Endothelial cell of umbilical vein (primary cell): ENCODE data around the gene CNDP2. TPM values are rescaled to one million over a fixed set of nuclear protein-coding genes. Genes with fewer than 3 reads are reported as not detected.

Experiments
- BruUV-seq: library from RNA; stranded (reverse); fragments of 400-500 nt; replicated peaks from 2 replicates; lab custom pipeline; 2021; lab: Mats Ljungman, UMichigan
- CTCF ChIA-PET: fragments of 300-600, 350-600 bp; sonication (Branson Sonifier 250); formaldehyde crosslinking; loops from one replicate; lab custom pipeline; 2021; ENCODE audit warnings: antibody characterized with exemption, inconsistent platforms; lab: Charles Lee
- POLR2A ChIA-PET: fragments of 300-600, 350-600 bp; sonication (Branson Sonifier 250); formaldehyde crosslinking; loops from one replicate; lab custom pipeline; 2021; ENCODE audit warnings: antibody characterized with exemption, inconsistent platforms; lab: Charles Lee
- DNase-seq: peaks from one replicate; pipeline ENCODE4 v3.0.0-alpha.2; 2011; ENCODE audit warnings: low read depth, low spot score
- FAIRE-seq: peaks from 2 replicates; lab custom pipeline; 2011; peaks lifted over from hg19 to GRCh38; lab: Jason Lieb, UNC
- H2AFZ ChIP-seq: 2 replicates; pipeline ENCODE4 v1.6.0; 2012; ENCODE audit warnings: low read depth, low read length, control low read depth, inconsistent platforms
- H3K27ac ChIP-seq: 2 replicates; pipeline ENCODE4 v1.5.1; 2011; ENCODE audit warnings: low read depth, mild to moderate bottlenecking, control low read depth, low read length, moderate library complexity; ENCODE audit not compliant: insufficient read depth
- H3K27me3 ChIP-seq, 2 experiments: 2 replicates each; pipeline versions ENCODE4 v1.6.0 to v1.6.1; 2011; ENCODE audit warnings: low read length in 2 of 2, mixed read lengths in 1 of 2; ENCODE audit not compliant: control insufficient read depth in 2 of 2, insufficient read depth in 2 of 2
- H3K36me3 ChIP-seq, 2 experiments: 2 replicates in 1 of 2; 3 replicates in 1 of 2; pipeline ENCODE4 v1.5.1; 2011; ENCODE audit warnings: low read length in 2 of 2, mild to moderate bottlenecking in 1 of 2, moderate library complexity in 1 of 2; ENCODE audit not compliant: control insufficient read depth in 2 of 2, insufficient read depth in 2 of 2; ENCODE audit errors: extremely low read depth in 1 of 2
- H3K4me1 ChIP-seq: 3 replicates; pipeline ENCODE4 v1.5.1; 2011; ENCODE audit warnings: mild to moderate bottlenecking, low read length; ENCODE audit not compliant: control insufficient read depth, insufficient read depth; ENCODE audit errors: extremely low read depth
- H3K4me2 ChIP-seq: 2 replicates; pipeline ENCODE4 v1.6.1; 2011; ENCODE audit warnings: low read length, control low read depth, mixed read lengths; ENCODE audit not compliant: insufficient read depth
- H3K4me3 ChIP-seq, 3 experiments: fragments of 200-600 bp in 1 of 3; sonication (generic), shearing (Covaris generic) in 1 of 3; replicated peaks in 1 of 3; 2 replicates each; pipeline ENCODE4 v1.5.1; 2011 to 2016; ENCODE audit warnings: control low read depth in 3 of 3, low read length in 3 of 3, mild to moderate bottlenecking in 2 of 3, inconsistent platforms in 1 of 3, low read depth in 1 of 3, moderate library complexity in 1 of 3; ENCODE audit not compliant: insufficient read depth in 1 of 3
- H3K79me2 ChIP-seq: 2 replicates; pipeline ENCODE4 v1.6.0; 2012; ENCODE audit warnings: low read length, inconsistent platforms; ENCODE audit not compliant: control insufficient read depth, insufficient read depth
- H3K9ac ChIP-seq: replicated peaks from 2 replicates; pipeline ENCODE3; 2011; ENCODE audit warnings: low read length, control low read depth; ENCODE audit not compliant: insufficient read depth; ENCODE audit errors: extremely low read depth
- H3K9me1 ChIP-seq: replicated peaks from 3 replicates; pipeline ENCODE4 v1.6.0; 2011; ENCODE audit warnings: mild to moderate bottlenecking, low read length; ENCODE audit not compliant: control insufficient read depth, insufficient read depth; ENCODE audit errors: extremely low read depth
- H3K9me3 ChIP-seq: replicated peaks from 2 replicates; pipeline ENCODE4 v1.5.1; 2012; ENCODE audit warnings: low read length, inconsistent platforms; ENCODE audit not compliant: control insufficient read depth, insufficient read depth
- H4K20me1 ChIP-seq: replicated peaks from 2 replicates; pipeline ENCODE3; 2011; ENCODE audit warnings: mild to moderate bottlenecking, low read length; ENCODE audit not compliant: control insufficient read depth, insufficient read depth; ENCODE audit errors: extremely low read depth
- CTCF ChIP-seq, 2 donors: IDR thresholded peaks; 1 replicate in 1 of 2; 2 replicates in 1 of 2; pipeline ENCODE4 v1.5.1; 2011; ENCODE audit warnings: low read length in 2 of 2, mild to moderate bottlenecking in 2 of 2, moderate library complexity in 2 of 2, control low read depth in 1 of 2, inconsistent platforms in 1 of 2, low read depth in 1 of 2; ENCODE audit not compliant: insufficient read depth in 1 of 2; ENCODE audit errors: extremely low read depth in 1 of 2
- EZH2 ChIP-seq: IDR thresholded peaks from 2 replicates; pipeline ENCODE4 v1.6.1; 2012; ENCODE audit warnings: borderline replicate concordance, low read depth, mild to moderate bottlenecking, moderate library complexity, low read length, inconsistent platforms; ENCODE audit not compliant: severe bottlenecking
- FOS ChIP-seq: IDR thresholded peaks from 2 replicates; pipeline ENCODE4 v1.6.1; 2011; ENCODE audit warnings: mild to moderate bottlenecking, low read length, moderate library complexity, borderline replicate concordance; ENCODE audit not compliant: insufficient read depth
- GATA2 ChIP-seq: IDR thresholded peaks from 2 replicates; pipeline ENCODE4 v1.7.0; 2011; ENCODE audit warnings: low read depth, mild to moderate bottlenecking, moderate library complexity, mixed read lengths, low read length; ENCODE audit not compliant: insufficient read length, insufficient read depth
- JUN ChIP-seq: IDR thresholded peaks from 2 replicates; pipeline ENCODE4 v1.6.1; 2011; ENCODE audit warnings: borderline replicate concordance, low read depth; ENCODE audit not compliant: insufficient read length, insufficient read depth
- MYC ChIP-seq: IDR thresholded peaks from one replicate; pipeline ENCODE4 v1.6.1; 2011; ENCODE audit warnings: mild to moderate bottlenecking, low read depth, low read length
- POLR2A ChIP-seq: IDR thresholded peaks from 2 replicates; pipeline ENCODE4 v1.6.1; 2012; ENCODE audit warnings: low read depth, mild to moderate bottlenecking, control low read depth, low read length
- POLR2AphosphoS5 ChIP-seq: IDR thresholded peaks from 2 replicates; pipeline ENCODE4 v1.6.1; 2012; ENCODE audit warnings: low read depth, mild to moderate bottlenecking, control low read depth, low read length, moderate library complexity; ENCODE audit not compliant: insufficient read depth
- dilution Hi-C: fragments of 300-500 bp; cut with MboI; formaldehyde crosslinking; loops from one replicate; pipeline ENCODE4 v1.15.0; 2019; ENCODE audit warnings: low sequenced_read_pairs; ENCODE audit not compliant: extremely low pct_ligation_motif_present
- intact Hi-C: fragments of 100-400 bp; cut with micrococcal nuclease; formaldehyde crosslinking; loops from one replicate; pipeline ENCODE4 v1.10.0; 2022
- polyA plus RNA-seq, 4 experiments: library from polyadenylated mRNA; depleted of rRNA in 3 of 4; stranded (reverse) in 3 of 4; unstranded in 1 of 4; fragments of >200 nt; gene quantifications; 2 replicates each; pipeline versions ENCODE4 v1.2.1 to v1.2.3, GENCODE V29; 2011 to 2012; ENCODE audit warnings: missing spikeins in 1 of 4
- total RNA-seq: library from RNA; stranded (reverse); gene quantifications from 2 replicates; pipeline ENCODE4 v1.2.3, GENCODE V29; 2021
- TF ChIP-seq, protein P1 (sequence below): IDR thresholded peaks from 2 replicates; pipeline ENCODE4 v1.6.1; 2011; ENCODE audit not compliant: insufficient read depth, insufficient read length

CNDP2 gene
- total and polyA plus RNA-seq, 2 donors (not counting 3 experiments of a cell fraction or from before 2014, with no cell fraction given): 52.9 to 123 TPM

DNA sequence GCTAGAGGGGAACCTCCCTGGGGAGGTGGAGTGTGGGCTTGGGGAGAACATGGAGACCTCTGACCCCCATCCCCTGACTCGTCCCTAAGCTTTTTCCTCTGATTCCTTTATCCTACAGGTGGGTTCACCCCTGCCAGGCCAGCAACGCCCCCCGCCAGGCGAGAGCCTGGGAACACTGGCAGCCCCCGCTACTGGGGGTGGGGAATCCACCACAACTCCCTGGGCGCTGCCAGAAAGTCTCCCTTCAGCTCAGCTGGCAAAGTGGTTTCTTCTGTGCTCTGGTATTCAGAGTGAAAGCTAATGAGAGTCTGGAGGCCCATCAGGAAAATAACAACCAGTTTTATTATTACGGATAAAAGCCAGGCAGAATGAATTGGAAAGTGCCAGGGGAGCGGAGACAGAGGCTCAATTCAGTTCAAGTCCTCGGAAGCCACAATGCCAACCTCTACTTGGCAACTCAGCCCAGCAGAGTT lies 41.8 kb upstream of the CNDP2 start:
- no peaks in the 10 kb centered on the region for H3K9me1 ChIP-seq
- H3K4me3 ChIP-seq: no peak overlapping the region
- H3K4me2 ChIP-seq: no peak overlapping the region
- dilution Hi-C loops: no loop called here
- no peak overlapping the region for H3K27ac ChIP-seq
- no peaks in the 10 kb centered on the region for H3K9me3 ChIP-seq
- FAIRE-seq (no peak), DNase-seq (no peak)
- no peak overlapping the region for H2AFZ ChIP-seq
- H3K27me3 ChIP-seq: peaks cover 35 to 54% of the 10 kb centered on the region in 2 experiments
- no peaks in the 10 kb centered on the region for H3K4me1 ChIP-seq
- POLR2A ChIA-PET: no interaction called here
- no peaks in the 10 kb centered on the region for H3K79me2 ChIP-seq
- BruUV-seq: no TSS peak
- intact Hi-C loops: no loop called here
- H3K36me3 ChIP-seq: no peaks in the 10 kb centered on the region
- H3K9ac ChIP-seq: no peak overlapping the region
- H4K20me1 ChIP-seq: no peaks in the 10 kb centered on the region
- TF ChIP-seq JUN (no peak), CTCF (IDR thresholded peaks at IDR 0.05; ENCODE audit: extremely low read depth in 1 of 2, insufficient read depth in 1 of 2, low read depth in 1 of 2, low read length in 2 of 2) (no peak), MYC (no peak), EZH2 (no peak), GATA2 (no peak), FOS (no peak), POLR2AphosphoS5 (no peak), POLR2A (no peak)
- TF ChIP-seq, protein P1, sequence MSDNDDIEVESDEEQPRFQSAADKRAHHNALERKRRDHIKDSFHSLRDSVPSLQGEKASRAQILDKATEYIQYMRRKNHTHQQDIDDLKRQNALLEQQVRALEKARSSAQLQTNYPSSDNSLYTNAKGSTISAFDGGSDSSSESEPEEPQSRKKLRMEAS: no peak
- CTCF ChIA-PET: no interaction called here
